ENCODE measurements around the gene PPA1. TPM values are rescaled to one million over a fixed set of nuclear protein-coding genes. Genes with fewer than 3 reads are reported as not detected.
"Not testable (repeated sequence)": the region's sequence is repeated elsewhere in the genome, so short reads cannot be mapped to it uniquely, and the experiment has no call there.

The PPA1 gene
- total RNA-seq, 6 experiments from 2014 or later = 105 to 132 (median 121) TPM

- TF ChIP-seq CTCF (IDR thresholded peaks at IDR 0.05) = no peak
- H3K9me3 Mint-ChIP-seq = no peaks in the 10 kb centered on the region
- peak overlapping the region; percentile 22 for H3K4me3 Mint-ChIP-seq
- H3K27ac Mint-ChIP-seq = peak overlapping the region; percentile 70
- H3K4me1 Mint-ChIP-seq (ENCODE audit: low read depth) = peaks cover 57% of the 10 kb centered on the region
- no peak for DNase-seq
- peaks cover 51% of the 10 kb centered on the region for H3K36me3 Mint-ChIP-seq (ENCODE audit: low read depth)
- no peaks in the 10 kb centered on the region; the same call in 1 of the 2 replicates for H3K27me3 Mint-ChIP-seq (ENCODE audit: insufficient read depth)
These were observed 70.9 kb downstream of the PPA1 start for GRCh38 chr10:70162151-70162891.

- H3K4me1 Mint-ChIP-seq (ENCODE audit: low read depth) = peaks cover 44% of the 10 kb centered on the region
- peaks cover 53% of the 10 kb centered on the region for H3K36me3 Mint-ChIP-seq (ENCODE audit: low read depth)
- H3K9me3 Mint-ChIP-seq = no peaks in the 10 kb centered on the region
- DNase-seq = no peak
- TF ChIP-seq CTCF (IDR thresholded peaks at IDR 0.05) = no peak
- no peaks in the 10 kb centered on the region; the same call in none of the 2 replicates for H3K27me3 Mint-ChIP-seq (ENCODE audit: insufficient read depth)
- H3K27ac Mint-ChIP-seq = no peak overlapping the region
- H3K4me3 Mint-ChIP-seq = no peak overlapping the region
These were observed 72.4 kb downstream of the PPA1 start for GRCh38 chr10:70160798-70161197.

- not testable (repeated sequence) for H3K27me3 Mint-ChIP-seq (ENCODE audit: insufficient read depth); H3K4me3 Mint-ChIP-seq; DNase-seq; H3K9me3 Mint-ChIP-seq; H3K27ac Mint-ChIP-seq
- peaks cover 35% of the 10 kb centered on the region for H3K4me1 Mint-ChIP-seq (ENCODE audit: low read depth)
- H3K36me3 Mint-ChIP-seq (ENCODE audit: low read depth) = peaks cover 57% of the 10 kb centered on the region
These were observed 73.9 kb downstream of the PPA1 start for GRCh38 chr10:70159366-70159765.

- no peak for TF ChIP-seq CTCF (IDR thresholded peaks at IDR 0.05)
- Mint-ChIP-seq H3K4me3 (no peak overlapping the region), H3K36me3 (ENCODE audit: low read depth) (peaks cover 59% of the 10 kb centered on the region), H3K9me3 (no peaks in the 10 kb centered on the region), H3K27me3 (ENCODE audit: insufficient read depth) (no peaks in the 10 kb centered on the region; the same call in none of the 2 replicates), H3K27ac (no peak overlapping the region), H3K4me1 (ENCODE audit: low read depth) (peaks cover 23% of the 10 kb centered on the region)
- no peak for DNase-seq
These were observed 75.1 kb downstream of the PPA1 start for GRCh38 chr10:70158113-70158512.

GRCh38 chr10:70155255-70155838 lies 77.9 kb downstream of the PPA1 start:
- Mint-ChIP-seq H3K4me1 (ENCODE audit: low read depth) (no peaks in the 10 kb centered on the region; the same call in 1 of the 2 replicates), H3K27me3 (ENCODE audit: insufficient read depth) (peaks cover 1% of the 10 kb centered on the region), H3K4me3 (no peak overlapping the region), H3K27ac (no peak overlapping the region; the same call in 1 of the 2 replicates), H3K36me3 (ENCODE audit: low read depth) (peaks cover 62% of the 10 kb centered on the region), H3K9me3 (no peaks in the 10 kb centered on the region)
- TF ChIP-seq CTCF (IDR thresholded peaks at IDR 0.05) = no peak
- DNase-seq = no peak

Other genes with a start within 250 kb of the PPA1 start
- gene MACROH2A2, start 180.6 kb downstream of the PPA1 start, total RNA-seq (2021; fragmentation: NEBNext Ultra II Directional; extraction: Animal tissue kit (Norgen Biotek cat#: 25700)) = 1 to 10 TPM in 1 of 6 experiments, under 1 TPM in 1, not detected in 4; 0.69 to 1.1 TPM
- 10 to 100 TPM in 3 of 6 experiments, 1 to 10 TPM in 3; 5.1 to 12.3 (median 10.4) TPM for gene AIFM2, start 100.6 kb downstream of the PPA1 start, total RNA-seq (2021; fragmentation: NEBNext Ultra II Directional; extraction: Animal tissue kit (Norgen Biotek cat#: 25700))
- 1 to 10 TPM; 4.6 to 5.7 (median 4.9) TPM for gene TYSND1, start 86.7 kb downstream of the PPA1 start, total RNA-seq (2021; fragmentation: NEBNext Ultra II Directional; extraction: Animal tissue kit (Norgen Biotek cat#: 25700))
- gene SAR1A, start 62.9 kb downstream of the PPA1 start, total RNA-seq (2021; fragmentation: NEBNext Ultra II Directional; extraction: Animal tissue kit (Norgen Biotek cat#: 25700)) = 100 to 1,000 TPM; 203 to 231 (median 215) TPM
- gene NPFFR1, start 50.6 kb upstream of the PPA1 start, total RNA-seq (2021; fragmentation: NEBNext Ultra II Directional; extraction: Animal tissue kit (Norgen Biotek cat#: 25700)) = not detected
- 1 to 10 TPM; 1.2 to 2.4 (median 1.8) TPM for gene LRRC20, start 149.2 kb upstream of the PPA1 start, total RNA-seq (2021; fragmentation: NEBNext Ultra II Directional; extraction: Animal tissue kit (Norgen Biotek cat#: 25700))
- gene EIF4EBP2, start 170.7 kb upstream of the PPA1 start, total RNA-seq (2021; fragmentation: NEBNext Ultra II Directional; extraction: Animal tissue kit (Norgen Biotek cat#: 25700)) = 10 to 100 TPM; 32.7 to 51.0 (median 40.3) TPM
- not detected for gene NODAL, start 208.3 kb upstream of the PPA1 start, total RNA-seq (2021; fragmentation: NEBNext Ultra II Directional; extraction: Animal tissue kit (Norgen Biotek cat#: 25700))
- gene PALD1, start 245.3 kb upstream of the PPA1 start, total RNA-seq (2021; fragmentation: NEBNext Ultra II Directional; extraction: Animal tissue kit (Norgen Biotek cat#: 25700)) = not detected

All from HFFc6 (cell line).